H1 (cell line): Measurements from ENCODE around the gene RICTOR. TPM values are rescaled to one million over a fixed set of nuclear protein-coding genes. Genes with fewer than 3 reads are reported as not detected.

ENCODE experiments used
- CTCF ChIA-PET: fragments of 300-600 bp; sonication (Branson Sonifier 250); formaldehyde crosslinking; loops from one replicate; lab custom pipeline; 2021; ENCODE audit not compliant: partially characterized antibody; lab: Charles Lee
- POLR2A ChIA-PET: fragments of 300-600 bp; sonication (Branson Sonifier 250); formaldehyde crosslinking; loops from one replicate; lab custom pipeline; 2021; ENCODE audit warnings: inconsistent platforms; ENCODE audit not compliant: partially characterized antibody; lab: Charles Lee
- DNase-seq, 2 experiments: peaks; one replicate each; pipeline versions ENCODE4 v3.0.0 to v3.0.0-alpha.2; 2010 to 2022; ENCODE audit warnings: low spot score in 2 of 2, low read depth in 1 of 2, mixed read lengths in 1 of 2
- FAIRE-seq: peaks from 2 replicates; lab custom pipeline; 2011; peaks lifted over from hg19 to GRCh38; lab: Jason Lieb, UNC
- H2AFZ ChIP-seq: 2 replicates; pipeline ENCODE4 v1.8.1; 2012; ENCODE audit warnings: low read length, inconsistent platforms
- H2AK5ac ChIP-seq: 2 replicates; pipeline ENCODE4 v1.6.1; 2013; ENCODE audit warnings: low read depth, low read length
- H2BK120ac ChIP-seq: replicated peaks from 2 replicates; pipeline ENCODE3; 2013; ENCODE audit warnings: low read depth, low read length, inconsistent platforms
- H2BK12ac ChIP-seq: 2 replicates; pipeline ENCODE4 v1.6.1; 2013; ENCODE audit warnings: low read depth, low read length
- H2BK15ac ChIP-seq: 2 replicates; pipeline ENCODE4 v1.6.1; 2013; ENCODE audit warnings: low read length
- H2BK20ac ChIP-seq: 2 replicates; pipeline ENCODE4 v1.6.1; 2013; ENCODE audit warnings: low read length
- H2BK5ac ChIP-seq: 2 replicates; pipeline ENCODE4 v1.6.1; 2013; ENCODE audit warnings: low read depth, low read length
- H3K14ac ChIP-seq: 2 replicates; pipeline ENCODE4 v1.6.1; 2013; ENCODE audit warnings: inconsistent platforms; ENCODE audit not compliant: insufficient read length
- H3K18ac ChIP-seq: 2 replicates; pipeline ENCODE4 v1.6.1; 2013; ENCODE audit warnings: low read length; ENCODE audit errors: extremely low read depth
- H3K23ac ChIP-seq: 2 replicates; pipeline ENCODE4 v1.6.1; 2013; ENCODE audit warnings: inconsistent platforms; ENCODE audit not compliant: insufficient read length
- H3K23me2 ChIP-seq: 2 replicates; pipeline ENCODE4 v1.6.1; 2013; ENCODE audit warnings: low read depth, low read length
- H3K27ac ChIP-seq: 2 replicates; pipeline ENCODE4 v1.6.1; 2011; ENCODE audit warnings: low read depth, low read length, inconsistent platforms
- H3K27me3 ChIP-seq, 4 experiments: replicated peaks in 1 of 4; 1 replicate in 1 of 4; 2 replicates in 3 of 4; pipeline versions ENCODE4 v1.6.1 to v1.8.1; 2011 to 2013; ENCODE audit warnings: low read length in 3 of 4, mild to moderate bottlenecking in 3 of 4, inconsistent platforms in 2 of 4, mixed read lengths in 2 of 4, moderate library complexity in 1 of 4; ENCODE audit not compliant: control insufficient read depth in 3 of 4, insufficient read depth in 3 of 4; ENCODE audit errors: extremely low read depth in 1 of 4
- H3K36me3 ChIP-seq, 4 experiments: 2 replicates each; pipeline versions ENCODE4 v1.6.1 to v1.8.1; 2011 to 2013; ENCODE audit warnings: mild to moderate bottlenecking in 4 of 4, low read length in 3 of 4, moderate library complexity in 2 of 4, control low read depth in 1 of 4, inconsistent platforms in 1 of 4; ENCODE audit not compliant: insufficient read depth in 4 of 4, control insufficient read depth in 2 of 4
- H3K4ac ChIP-seq: replicated peaks from 2 replicates; pipeline ENCODE3; 2013; ENCODE audit warnings: low read length, low read depth, mixed read lengths, inconsistent platforms; ENCODE audit not compliant: insufficient read length
- H3K4me1 ChIP-seq, 4 experiments: replicated peaks in 1 of 4; 1 replicate in 1 of 4; 2 replicates in 3 of 4; pipeline versions ENCODE4 v1.6.1 to v1.8.1; 2011 to 2013; ENCODE audit warnings: low read length in 3 of 4, inconsistent platforms in 2 of 4, mixed read lengths in 1 of 4; ENCODE audit not compliant: insufficient read depth in 4 of 4, control insufficient read depth in 3 of 4
- H3K4me2 ChIP-seq, 2 experiments: 2 replicates each; pipeline versions ENCODE4 v1.6.1 to v1.8.1; 2011 to 2013; ENCODE audit warnings: low read depth in 2 of 2, low read length in 2 of 2, control low read depth in 1 of 2, inconsistent platforms in 1 of 2, mild to moderate bottlenecking in 1 of 2; ENCODE audit not compliant: insufficient read depth in 1 of 2
- H3K4me3 ChIP-seq, 4 experiments: fragments of 200-600, 300-600 bp in 1 of 4; sonication (generic), shearing (Covaris generic), sonication (Bioruptor Twin) in 1 of 4; 2 replicates each; pipeline versions ENCODE4 v1.5.1 to v1.8.1; 2011 to 2016; ENCODE audit warnings: low read length in 4 of 4, low read depth in 3 of 4, control low read depth in 2 of 4, inconsistent platforms in 2 of 4, mild to moderate bottlenecking in 2 of 4, mixed read lengths in 1 of 4, moderate library complexity in 1 of 4; ENCODE audit not compliant: insufficient read depth in 2 of 4; ENCODE audit errors: extremely low read depth in 1 of 4
- H3K56ac ChIP-seq: replicated peaks from 2 replicates; pipeline ENCODE3; 2013; ENCODE audit warnings: low read depth, mild to moderate bottlenecking, mixed read lengths, low read length, inconsistent platforms; ENCODE audit not compliant: insufficient read length
- H3K79me1 ChIP-seq: 2 replicates; pipeline ENCODE4 v1.6.1; 2013; ENCODE audit warnings: low read depth, low read length, control low read depth
- H3K79me2 ChIP-seq, 2 experiments: 2 replicates each; pipeline versions ENCODE4 v1.6.1 to v1.8.1; 2012 to 2013; ENCODE audit warnings: low read length in 2 of 2, mild to moderate bottlenecking in 2 of 2, inconsistent platforms in 1 of 2; ENCODE audit not compliant: insufficient read depth in 2 of 2, control insufficient read depth in 1 of 2
- H3K9ac ChIP-seq, 4 experiments: replicated peaks in 1 of 4; 1 replicate in 1 of 4; 2 replicates in 3 of 4; pipeline versions ENCODE4 v1.6.1 to v1.8.1; 2011 to 2013; ENCODE audit warnings: low read depth in 3 of 4, low read length in 3 of 4, control low read depth in 2 of 4, mild to moderate bottlenecking in 2 of 4, moderate library complexity in 2 of 4, inconsistent platforms in 1 of 4; ENCODE audit errors: extremely low read depth in 1 of 4
- H3K9me3 ChIP-seq, 2 experiments: 2 replicates each; pipeline versions ENCODE4 v1.6.1 to v1.8.1; 2012 to 2013; ENCODE audit warnings: mild to moderate bottlenecking in 2 of 2, moderate library complexity in 2 of 2, control low read depth in 1 of 2, inconsistent platforms in 1 of 2, low read depth in 1 of 2, low read length in 1 of 2, mixed read lengths in 1 of 2; ENCODE audit not compliant: insufficient read depth in 2 of 2
- H4K20me1 ChIP-seq, 2 experiments: replicated peaks in 1 of 2; 2 replicates each; pipeline versions ENCODE3 to v1.8.1; 2011 to 2013; ENCODE audit warnings: inconsistent platforms in 2 of 2, low read length in 2 of 2, mild to moderate bottlenecking in 1 of 2; ENCODE audit not compliant: insufficient read depth in 2 of 2, control insufficient read depth in 1 of 2
- H4K5ac ChIP-seq: 2 replicates; pipeline ENCODE4 v1.6.1; 2013; ENCODE audit warnings: low read length, low read depth, mixed read lengths, inconsistent platforms; ENCODE audit not compliant: insufficient read length
- H4K8ac ChIP-seq: 2 replicates; pipeline ENCODE4 v1.8.0; 2013; ENCODE audit warnings: mild to moderate bottlenecking, moderate library complexity, low read length, inconsistent platforms; ENCODE audit not compliant: insufficient read depth; ENCODE audit errors: extremely low read depth
- H4K91ac ChIP-seq: replicated peaks from 2 replicates; pipeline ENCODE3; 2013; ENCODE audit warnings: low read length, mixed read lengths, inconsistent platforms; ENCODE audit not compliant: insufficient read length
- CTBP2 ChIP-seq: IDR thresholded peaks from 2 replicates; pipeline ENCODE4 v1.7.0; 2011; ENCODE audit warnings: borderline replicate concordance, mild to moderate bottlenecking, moderate library complexity, mixed read lengths, low read length; ENCODE audit not compliant: insufficient read depth, insufficient read length
- EP300 ChIP-seq, 2 experiments: IDR thresholded peaks; 1 replicate in 1 of 2; 2 replicates in 1 of 2; pipeline ENCODE4 v1.6.1; 2011 to 2012; ENCODE audit warnings: low read depth in 2 of 2, low read length in 2 of 2, mild to moderate bottlenecking in 2 of 2, borderline replicate concordance in 1 of 2, inconsistent platforms in 1 of 2, moderate library complexity in 1 of 2
- EZH2 ChIP-seq: fragments of 200-600 bp; sonication (generic); IDR thresholded peaks from 2 replicates; pipeline ENCODE4 v1.7.1; 2012; ENCODE audit warnings: low read depth, mild to moderate bottlenecking, moderate library complexity, low read length, inconsistent platforms; ENCODE audit not compliant: severe bottlenecking
- KDM4A ChIP-seq: IDR thresholded peaks from one replicate; pipeline ENCODE4 v1.7.1; 2012; ENCODE audit warnings: low read depth, mild to moderate bottlenecking, moderate library complexity, low read length, inconsistent platforms; ENCODE audit not compliant: severe bottlenecking
- PHF8 ChIP-seq: fragments of 200-600 bp; sonication (generic); conservative IDR thresholded peaks from 2 replicates; pipeline ENCODE4 v1.7.1; 2012; ENCODE audit warnings: low read depth, mild to moderate bottlenecking, inconsistent platforms, low read length, moderate library complexity
- POLR2A ChIP-seq, 2 experiments: IDR thresholded peaks; 1 replicate in 1 of 2; 2 replicates in 1 of 2; pipeline ENCODE4 v1.6.1; 2011; ENCODE audit warnings: low read depth in 2 of 2, low read length in 2 of 2, mild to moderate bottlenecking in 2 of 2; ENCODE audit errors: control extremely low read depth in 1 of 2
- RFX5 ChIP-seq: IDR thresholded peaks from 2 replicates; pipeline ENCODE4 v1.6.1; 2011; ENCODE audit warnings: low read depth, low read length, improper control_type of control experiment, borderline replicate concordance
- RNF2 ChIP-seq: fragments of 200-900, 300-1000 bp; sonication (generic); IDR thresholded peaks from 2 replicates; pipeline ENCODE4 v1.7.1; 2016; ENCODE audit warnings: borderline replicate concordance, low read depth, mild to moderate bottlenecking, antibody characterized with exemption, low read length; ENCODE audit not compliant: poor library complexity, severe bottlenecking; ENCODE audit errors: missing control alignments
- SIRT6 ChIP-seq: IDR thresholded peaks from one replicate; pipeline ENCODE4 v1.7.1; 2012; ENCODE audit warnings: low read length, inconsistent platforms
- TAF1 ChIP-seq: IDR thresholded peaks from 2 replicates; pipeline ENCODE4 v1.6.1; 2011; ENCODE audit warnings: mild to moderate bottlenecking, low read depth, low read length
- TAF7 ChIP-seq: optimal IDR thresholded peaks from 2 replicates; pipeline ENCODE3; 2011; ENCODE audit warnings: low read depth, mild to moderate bottlenecking, inconsistent platforms, low read length, moderate library complexity, borderline replicate concordance
- TCF12 ChIP-seq: IDR thresholded peaks from 2 replicates; pipeline ENCODE4 v1.6.1; 2011; ENCODE audit warnings: low read depth, mild to moderate bottlenecking, low read length
- WGBS, 2 experiments: shearing (Covaris generic) in 1 of 2; methylation state at CpG; one replicate each; pipeline versions ENCODE4 v1.1.6 to v1.1.7; 2013 to 2015; ENCODE audit warnings: low lambda C conversion rate in 2 of 2, mixed read lengths in 2 of 2, inconsistent platforms in 1 of 2, low coverage in 1 of 2, missing lambda C conversion rate in 1 of 2; ENCODE audit not compliant: insufficient replicate concordance in 2 of 2, insufficient coverage in 1 of 2, insufficient read length in 1 of 2; ENCODE audit errors: extremely low coverage in 1 of 2, missing lambda C conversion rate in 1 of 2; 5-methylcytosine and 5-hydroxymethylcytosine counted together
- polyA plus RNA-seq, 7 experiments: library from polyadenylated mRNA; depleted of rRNA in 3 of 7; stranded (reverse) in 5 of 7; unstranded in 2 of 7; fragments of >200 nt in 5 of 7; fragments of 200-250 nt in 2 of 7; gene quantifications; 1 replicate in 5 of 7; 2 replicates in 1 of 7; 4 replicates in 1 of 7; pipeline versions ENCODE4 v1.2.1 to v1.2.3, GENCODE V29; 2011 to 2013; ENCODE audit warnings: missing spikeins in 2 of 7, mixed read lengths in 2 of 7
- total RNA-seq: library from RNA; stranded (reverse); fragmentation: NEBNext Ultra II Directional; extraction: Animal tissue kit (Norgen Biotek cat#: 25700); gene quantifications from 2 replicates; pipeline ENCODE4 v1.2.1, GENCODE V29; 2021

Gene RICTOR
- total and polyA plus RNA-seq, 2 of the 8 experiments (the other 6 are each of a cell fraction or from before 2014, with no cell fraction given): 4.3 to 26.6 TPM

DNA sequence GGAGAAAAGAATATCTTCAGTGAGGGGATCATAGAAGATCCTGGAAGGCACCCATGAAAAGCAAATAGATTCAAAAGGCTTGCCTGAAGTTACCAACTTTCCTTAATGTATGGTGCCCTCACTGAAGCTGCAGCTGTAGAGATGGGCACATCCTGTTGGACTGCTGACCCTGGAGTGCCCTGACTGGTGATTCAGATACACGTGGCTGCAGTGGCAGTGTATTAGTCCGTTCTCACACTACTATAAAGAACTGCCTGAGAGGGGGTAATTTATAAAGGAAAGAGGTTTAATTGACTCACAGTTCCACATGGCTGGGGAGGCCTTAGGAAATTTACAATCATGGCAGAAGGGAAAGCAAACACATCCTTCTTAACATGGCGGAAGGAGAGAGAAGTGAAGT lies 148.1 kb downstream of the RICTOR start:
- CTCF ChIA-PET: no interaction called here
- no peak for FAIRE-seq

More for the DNA sequence above, 148.1 kb downstream of the RICTOR start:
- Histone ChIP-seq H3K23ac (no peak overlapping the region), H3K27me3 (no peaks in the 10 kb centered on the region), H3K4me3 (no peak overlapping the region), H4K91ac (no peak overlapping the region), H2BK5ac (no peak overlapping the region), H3K79me1 (no peaks in the 10 kb centered on the region), H3K23me2 (no peaks in the 10 kb centered on the region; the same call in 1 of the 2 replicates), H2BK20ac (no peak overlapping the region), H3K14ac (no peak overlapping the region), H3K9me3 (peaks cover 0 to 3% of the 10 kb centered on the region in 2 experiments; a peak in 1 of 4 replicates), H3K4ac (no peak overlapping the region), H3K4me2 (no peak overlapping the region), H3K27ac (no peak overlapping the region), H3K79me2 (no peaks in the 10 kb centered on the region), H3K36me3 (no peaks in the 10 kb centered on the region), H4K5ac (no peak overlapping the region), H2BK12ac (no peak overlapping the region), H4K8ac (no peak overlapping the region), H3K18ac (no peak overlapping the region), H3K56ac (no peak overlapping the region), H2AFZ (no peak overlapping the region), H4K20me1 (no peaks in the 10 kb centered on the region), H3K9ac (no peak overlapping the region), H3K4me1 (peaks cover 0 to 4% (median 2%) of the 10 kb centered on the region in 4 experiments; a peak in 2 of 7 replicates), H2BK120ac (no peak overlapping the region), H2AK5ac (no peak overlapping the region), H2BK15ac (no peak overlapping the region)
- POLR2A ChIA-PET: no interaction called here
- DNase-seq: no peak
- TF ChIP-seq TCF12 (no peak), RFX5 (no peak), KDM4A (no peak), PHF8 (no peak), RNF2 (no peak), TAF1 (no peak), SIRT6 (no peak), EZH2 (no peak), CTBP2 (no peak), TAF7 (no peak), POLR2A (IDR thresholded peaks at IDR 0.05; ENCODE audit: control extremely low read depth in 1 of 2, low read depth in 2 of 2, low read length in 2 of 2) (no peak), EP300 (IDR thresholded peaks at IDR 0.05; ENCODE audit: borderline replicate concordance in 1 of 2, low read depth in 2 of 2, low read length in 2 of 2) (no peak)
- 76% methylated on average over 3 of the region's 3 CpGs; no CpG with 5 or more reads in 1 of the 2 experiments for WGBS, 2 experiments
